Measurements from ENCODE around the gene CRYGN. TPM values are rescaled to one million over a fixed set of nuclear protein-coding genes. Genes with fewer than 3 reads are reported as not detected.

Gene CRYGN
- total and polyA plus RNA-seq, 2 experiments from 2014 or later = not detected

DNA sequence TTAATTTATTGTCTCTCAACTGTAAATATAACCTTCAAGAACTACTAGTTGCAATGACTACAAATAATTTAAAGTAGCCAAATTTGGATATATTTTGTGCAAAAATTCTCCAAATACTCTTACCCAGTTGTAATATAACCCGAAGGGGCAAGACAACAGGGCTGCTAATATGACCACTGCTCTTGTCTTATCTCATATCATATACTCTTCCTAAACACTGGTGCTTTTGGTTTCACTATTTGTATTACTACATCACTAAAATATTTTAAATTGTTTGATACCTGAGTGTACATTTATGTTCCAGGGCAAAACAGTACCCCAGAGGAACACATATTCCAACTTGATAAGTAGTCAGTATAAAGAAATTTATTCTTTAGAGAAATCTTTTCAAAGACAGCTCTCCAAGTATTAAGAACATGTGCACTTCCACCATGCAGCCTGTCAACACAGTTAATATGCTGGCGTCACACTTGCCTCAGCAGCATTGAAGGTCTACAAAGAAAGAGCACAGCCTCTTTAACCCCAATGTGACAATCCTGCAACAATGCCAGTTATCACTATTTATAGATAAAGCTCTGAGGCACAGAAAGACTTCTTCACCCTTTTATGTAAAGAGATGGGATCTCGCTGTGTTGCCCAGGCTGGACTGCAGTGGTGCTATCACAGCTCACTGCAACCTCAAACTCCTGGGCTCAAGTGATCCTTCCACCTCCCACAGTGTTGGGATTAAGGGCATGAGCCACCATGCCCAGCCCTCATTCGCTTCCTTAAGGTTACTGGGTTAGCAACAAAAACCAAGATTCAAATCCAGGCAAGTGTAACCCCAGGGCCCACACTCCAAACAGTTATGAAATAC lies 41.9 kb upstream of the CRYGN start:
- Histone ChIP-seq H3K36me3 (ENCODE audit: low read depth) (peaks cover 15% of the 10 kb centered on the region; the same call in 1 of the 2 replicates), H3K27ac (no peak overlapping the region), H4K20me1 (ENCODE audit: insufficient read depth) (no peaks in the 10 kb centered on the region), H3K4me2 (ENCODE audit: unreplicated experiment) (no peak overlapping the region), H3K9me2 (ENCODE audit: insufficient read depth) (no peaks in the 10 kb centered on the region), H3K4me3 (no peak overlapping the region), H3K79me2 (ENCODE audit: insufficient read depth) (peaks cover 96% of the 10 kb centered on the region), H3F3A (ENCODE audit: insufficient read depth) (peaks cover 30% of the 10 kb centered on the region), H3K4me1 (ENCODE audit: insufficient read depth) (peaks cover 16% of the 10 kb centered on the region), H3K9me3 (ENCODE audit: low read depth) (no peaks in the 10 kb centered on the region), H3K9ac (no peak overlapping the region), H3K27me3 (replicated peaks; ENCODE audit: insufficient read depth) (no peaks in the 10 kb centered on the region), H2AFZ (no peak overlapping the region)
- TF ChIP-seq EZH2phosphoT487 (IDR thresholded peaks at IDR 0.05; ENCODE audit: insufficient read depth, low read depth) (no peak), EZH2 (IDR thresholded peaks at IDR 0.05; ENCODE audit: insufficient read depth, poor library complexity, severe bottlenecking) (no peak)
- no peak for DNase-seq
- WGBS, 2 experiments (ENCODE audit: low coverage in 1 of 2, low lambda C conversion rate in 2 of 2, missing lambda C conversion rate in 2 of 2) = 97 to 98% methylated on average over 4 of the region's 4 CpGs
- in situ Hi-C loops (cut with MboI) = no loop called here

DNA sequence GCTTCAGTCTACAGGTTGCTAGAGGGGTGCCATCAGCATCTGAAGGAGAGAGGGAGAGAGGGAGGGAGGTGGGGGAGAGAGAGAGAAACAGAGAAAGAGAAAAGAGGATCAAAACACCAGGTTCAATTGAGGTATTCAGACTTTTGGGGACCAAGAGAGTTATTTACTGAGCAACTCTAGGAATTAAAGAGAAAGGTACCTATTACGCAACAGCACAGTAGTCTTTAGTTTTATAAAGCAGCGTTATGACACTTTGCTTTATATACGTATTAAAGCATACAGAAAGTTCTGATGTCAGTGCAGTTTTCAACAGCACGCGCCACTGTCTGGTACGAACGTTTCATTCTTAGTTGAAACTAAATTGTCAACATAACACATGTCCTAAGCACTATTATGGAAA lies 37.9 kb upstream of the CRYGN start:
- Histone ChIP-seq H3K27ac (no peak overlapping the region), H3K4me1 (ENCODE audit: insufficient read depth) (no peaks in the 10 kb centered on the region), H2AFZ (no peak overlapping the region), H3K4me2 (ENCODE audit: unreplicated experiment) (no peak overlapping the region), H3K9me2 (ENCODE audit: insufficient read depth) (no peaks in the 10 kb centered on the region), H3K36me3 (ENCODE audit: low read depth) (peaks cover 7% of the 10 kb centered on the region; the same call in 1 of the 2 replicates), H4K20me1 (ENCODE audit: insufficient read depth) (no peaks in the 10 kb centered on the region), H3F3A (ENCODE audit: insufficient read depth) (no peaks in the 10 kb centered on the region), H3K79me2 (ENCODE audit: insufficient read depth) (peaks cover 99% of the 10 kb centered on the region), H3K4me3 (no peak overlapping the region), H3K27me3 (replicated peaks; ENCODE audit: insufficient read depth) (no peaks in the 10 kb centered on the region), H3K9me3 (ENCODE audit: low read depth) (no peaks in the 10 kb centered on the region), H3K9ac (no peak overlapping the region)
- TF ChIP-seq EZH2 (IDR thresholded peaks at IDR 0.05; ENCODE audit: insufficient read depth, poor library complexity, severe bottlenecking) (no peak), EZH2phosphoT487 (IDR thresholded peaks at IDR 0.05; ENCODE audit: insufficient read depth, low read depth) (no peak)
- 97% methylated on average over 7 of the region's 7 CpGs for WGBS, 2 experiments (ENCODE audit: low coverage in 1 of 2, low lambda C conversion rate in 2 of 2, missing lambda C conversion rate in 2 of 2)
- no peak for DNase-seq
- in situ Hi-C loops (cut with MboI) = no loop called here

DNA sequence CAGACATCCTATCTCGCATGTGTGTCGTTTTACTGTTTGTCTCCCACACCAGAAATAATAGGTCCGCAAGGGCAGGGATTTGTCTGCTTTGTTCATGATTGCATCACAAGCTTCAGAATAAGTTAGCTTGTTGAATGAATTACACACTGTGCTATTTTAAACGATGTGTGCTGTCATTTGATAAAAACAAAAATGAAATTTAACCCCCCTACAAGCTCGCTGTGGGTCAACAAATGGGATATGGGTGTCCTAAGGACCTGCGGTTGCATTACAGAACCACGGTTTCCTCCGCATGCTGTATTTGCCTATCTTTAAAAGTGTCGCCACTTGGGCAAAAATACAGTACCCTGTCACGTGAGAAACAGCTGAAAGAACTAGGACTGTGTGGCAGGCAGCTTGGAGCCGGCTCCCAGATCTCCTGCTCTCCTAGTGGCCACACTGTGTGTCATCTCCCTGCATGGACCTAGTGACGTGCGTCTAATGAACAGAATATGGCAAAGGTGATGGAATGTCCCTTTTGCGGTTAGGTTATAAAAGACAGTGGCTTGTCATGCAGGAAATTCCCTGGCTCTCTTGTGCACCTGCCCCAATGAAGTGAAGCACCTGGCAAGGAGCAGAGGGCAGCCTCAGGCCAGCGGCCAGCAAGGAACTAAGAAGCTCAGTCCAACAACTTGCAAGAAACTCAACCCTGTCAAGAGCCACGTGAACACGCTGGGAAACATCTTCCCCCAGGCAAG lies 32.9 kb upstream of the CRYGN start:
- H3K4me3 ChIP-seq = no peak overlapping the region
- in situ Hi-C loops (cut with MboI) = no loop called here
- H3F3A ChIP-seq (ENCODE audit: insufficient read depth) = no peaks in the 10 kb centered on the region
- no peaks in the 10 kb centered on the region for H3K4me1 ChIP-seq (ENCODE audit: insufficient read depth)
- H3K4me2 ChIP-seq (ENCODE audit: unreplicated experiment) = no peak overlapping the region
- H3K27me3 ChIP-seq (replicated peaks; ENCODE audit: insufficient read depth) = no peaks in the 10 kb centered on the region
- DNase-seq = no peak
- TF ChIP-seq EZH2 (IDR thresholded peaks at IDR 0.05; ENCODE audit: insufficient read depth, poor library complexity, severe bottlenecking) = no peak
- no peak for TF ChIP-seq EZH2phosphoT487 (IDR thresholded peaks at IDR 0.05; ENCODE audit: insufficient read depth, low read depth)
- peaks cover 38% of the 10 kb centered on the region for H3K36me3 ChIP-seq (ENCODE audit: low read depth)
- no peaks in the 10 kb centered on the region for H4K20me1 ChIP-seq (ENCODE audit: insufficient read depth)
- H3K9me2 ChIP-seq (ENCODE audit: insufficient read depth) = no peaks in the 10 kb centered on the region
- H3K9ac ChIP-seq = no peak overlapping the region
- 94 to 95% methylated on average over 17 of the region's 17 CpGs for WGBS, 2 experiments (ENCODE audit: low coverage in 1 of 2, low lambda C conversion rate in 2 of 2, missing lambda C conversion rate in 2 of 2)
- H3K9me3 ChIP-seq (ENCODE audit: low read depth) = no peaks in the 10 kb centered on the region
- H3K27ac ChIP-seq = no peak overlapping the region
- H2AFZ ChIP-seq = no peak overlapping the region
- H3K79me2 ChIP-seq (ENCODE audit: insufficient read depth) = peaks cover 90% of the 10 kb centered on the region

DNA sequence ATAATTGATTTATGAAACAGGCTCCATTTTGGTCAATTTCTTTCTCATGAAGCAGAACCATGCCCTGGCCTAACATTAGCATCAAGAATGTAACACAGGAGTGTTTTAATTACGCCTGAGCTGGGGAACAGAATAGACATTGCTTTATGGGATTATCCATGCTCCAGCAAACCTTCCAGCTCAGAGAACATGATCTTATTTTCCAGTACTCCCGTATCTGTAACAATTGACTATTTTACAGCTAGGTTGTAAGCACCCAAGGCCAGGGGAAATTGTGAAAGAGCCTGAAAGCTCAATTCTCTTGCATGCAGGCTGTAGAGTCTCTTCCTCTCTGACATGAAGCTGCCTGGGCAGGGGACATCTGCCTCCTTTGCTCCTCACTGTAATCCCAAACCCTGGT lies 30.8 kb upstream of the CRYGN start:
- H4K20me1 ChIP-seq (ENCODE audit: insufficient read depth) = no peaks in the 10 kb centered on the region
- H3K27me3 ChIP-seq (replicated peaks; ENCODE audit: insufficient read depth) = no peaks in the 10 kb centered on the region
- 95 to 98% methylated on average over 2 of the region's 2 CpGs for WGBS, 2 experiments (ENCODE audit: low coverage in 1 of 2, low lambda C conversion rate in 2 of 2, missing lambda C conversion rate in 2 of 2)
- H3K36me3 ChIP-seq (ENCODE audit: low read depth) = peaks cover 39% of the 10 kb centered on the region
- TF ChIP-seq EZH2phosphoT487 (IDR thresholded peaks at IDR 0.05; ENCODE audit: insufficient read depth, low read depth) (no peak), EZH2 (IDR thresholded peaks at IDR 0.05; ENCODE audit: insufficient read depth, poor library complexity, severe bottlenecking) (no peak)
- no peaks in the 10 kb centered on the region for H3K4me1 ChIP-seq (ENCODE audit: insufficient read depth)
- H3K4me3 ChIP-seq = no peak overlapping the region
- H3K27ac ChIP-seq = no peak overlapping the region
- H3K9ac ChIP-seq = no peak overlapping the region
- no peak overlapping the region for H3K4me2 ChIP-seq (ENCODE audit: unreplicated experiment)
- in situ Hi-C loops (cut with MboI) = no loop called here
- H3K9me3 ChIP-seq (ENCODE audit: low read depth) = no peaks in the 10 kb centered on the region
- H3F3A ChIP-seq (ENCODE audit: insufficient read depth) = no peaks in the 10 kb centered on the region
- H2AFZ ChIP-seq = no peak overlapping the region
- no peaks in the 10 kb centered on the region for H3K9me2 ChIP-seq (ENCODE audit: insufficient read depth)
- H3K79me2 ChIP-seq (ENCODE audit: insufficient read depth) = peaks cover 69% of the 10 kb centered on the region
- no peak for DNase-seq

Measured in GM23248 (cell line).